Large intestine (tissue), 3 donors: ENCODE results near the gene NR2F1. TPM values are rescaled to one million over a fixed set of nuclear protein-coding genes. Genes with fewer than 3 reads are reported as not detected.

Source experiments
- DNase-seq, 2 donors: peaks; one replicate each; pipeline versions ENCODE4 v3.0.0 to v3.0.0-alpha.2; 2013
- H3K27ac ChIP-seq: one replicate; pipeline ENCODE4 v1.5.1; 2013; ENCODE audit warnings: low read length
- H3K27me3 ChIP-seq: 2 replicates; pipeline ENCODE4 v1.6.1; 2013; ENCODE audit warnings: low read length; ENCODE audit not compliant: control insufficient read depth, insufficient read depth
- H3K36me3 ChIP-seq: 2 replicates; pipeline ENCODE4 v1.6.1; 2013; ENCODE audit warnings: low read length; ENCODE audit not compliant: control insufficient read depth, insufficient read depth
- H3K4me1 ChIP-seq: one replicate; pipeline ENCODE4 v1.6.1; 2013; ENCODE audit warnings: low read length; ENCODE audit not compliant: control insufficient read depth, insufficient read depth
- H3K4me3 ChIP-seq: one replicate; pipeline ENCODE4 v1.5.1; 2013; ENCODE audit warnings: low read length
- H3K9me3 ChIP-seq: one replicate; pipeline ENCODE4 v1.6.1; 2013; ENCODE audit warnings: mild to moderate bottlenecking, low read depth, low read length, moderate library complexity; ENCODE audit not compliant: control insufficient read depth
- WGBS: methylation state at CpG from one replicate; pipeline ENCODE4 v1.1.5; 2013; ENCODE audit warnings: low lambda C conversion rate; ENCODE audit not compliant: insufficient coverage; 5-methylcytosine and 5-hydroxymethylcytosine counted together
- polyA plus RNA-seq: library from polyadenylated mRNA; unstranded; fragments of 120-200 nt; gene quantifications from one replicate; pipeline ENCODE4 v1.2.1, GENCODE V29; 2013

Gene NR2F1
- polyA plus RNA-seq, 1 donor, result 7.6 TPM

- peaks cover 97% of the 10 kb centered on the region for H3K27me3 ChIP-seq
These were observed 24.6 kb downstream of the NR2F1 start for GRCh38 chr5:93607367-93608258.

GRCh38 chr5:93608855-93609254 is 25.8 kb downstream of the NR2F1 start:
- peaks cover 94% of the 10 kb centered on the region for H3K27me3 ChIP-seq
- peaks cover 6% of the 10 kb centered on the region for H3K9me3 ChIP-seq
- DNase-seq, result no peak
- no peak overlapping the region for H3K4me3 ChIP-seq
- H3K4me1 ChIP-seq, result peaks cover 5% of the 10 kb centered on the region
- no peaks in the 10 kb centered on the region for H3K36me3 ChIP-seq
- no peak overlapping the region for H3K27ac ChIP-seq
- WGBS, result no CpG with 5 or more reads among the region's 4 CpGs

More at GRCh38 chr5:93607367-93608258, 24.6 kb downstream of the NR2F1 start:
- peak in 1 of 2 donors; percentile 54 for DNase-seq
- Histone ChIP-seq H3K4me1 (peaks cover under 1% of the 10 kb centered on the region), H3K27ac (no peak overlapping the region), H3K9me3 (peaks cover 6% of the 10 kb centered on the region), H3K36me3 (no peaks in the 10 kb centered on the region), H3K4me3 (no peak overlapping the region)
- whole genome bisulfite sequencing, result 0% methylated on average over 2 of the region's 19 CpGs

- Histone ChIP-seq H3K9me3 (peaks cover 2% of the 10 kb centered on the region), H3K27ac (no peak overlapping the region), H3K27me3 (peaks cover 92% of the 10 kb centered on the region), H3K4me3 (no peak overlapping the region), H3K36me3 (no peaks in the 10 kb centered on the region), H3K4me1 (peaks cover 5% of the 10 kb centered on the region)
- no peak for DNase-seq
- WGBS, result no CpG with 5 or more reads among the region's 7 CpGs
These were observed 26.7 kb downstream of the NR2F1 start for GRCh38 chr5:93609762-93610161.

GRCh38 chr5:93610581-93611272 is 27.7 kb downstream of the NR2F1 start:
- Histone ChIP-seq H3K27me3 (peaks cover 82% of the 10 kb centered on the region), H3K4me3 (no peak overlapping the region), H3K4me1 (peaks cover 5% of the 10 kb centered on the region), H3K36me3 (no peaks in the 10 kb centered on the region), H3K9me3 (peaks cover 2% of the 10 kb centered on the region), H3K27ac (no peak overlapping the region)
- no peak for DNase-seq
- WGBS, result 17% methylated on average over 3 of the region's 17 CpGs

- H3K4me3 ChIP-seq, result no peak overlapping the region
- peaks cover 80% of the 10 kb centered on the region for H3K27me3 ChIP-seq
These were observed 28.4 kb downstream of the NR2F1 start for GRCh38 chr5:93611273-93611975.

GRCh38 chr5:93611976-93612854 is 29.2 kb downstream of the NR2F1 start:
- DNase-seq, result peak in 1 of 2 donors; percentile 54
- Histone ChIP-seq H3K4me1 (peaks cover 5% of the 10 kb centered on the region), H3K27ac (no peak overlapping the region), H3K27me3 (peaks cover 74% of the 10 kb centered on the region), H3K9me3 (peaks cover 2% of the 10 kb centered on the region), H3K36me3 (no peaks in the 10 kb centered on the region), H3K4me3 (no peak overlapping the region)
- no CpG with 5 or more reads among the region's 43 CpGs for WGBS

More at GRCh38 chr5:93611273-93611975, 28.4 kb downstream of the NR2F1 start:
- Histone ChIP-seq H3K9me3 (peaks cover 2% of the 10 kb centered on the region), H3K36me3 (no peaks in the 10 kb centered on the region), H3K27ac (no peak overlapping the region), H3K4me1 (peaks cover 5% of the 10 kb centered on the region)
- WGBS, result 0% methylated on average over 1 of the region's 9 CpGs
- DNase-seq, result no peak

GRCh38 chr5:93612855-93613243 is 29.8 kb downstream of the NR2F1 start:
- no peaks in the 10 kb centered on the region for H3K36me3 ChIP-seq
- H3K9me3 ChIP-seq, result peaks cover 2% of the 10 kb centered on the region
- H3K4me1 ChIP-seq, result peaks cover 5% of the 10 kb centered on the region
- H3K27me3 ChIP-seq, result peaks cover 68% of the 10 kb centered on the region
- no peak overlapping the region for H3K27ac ChIP-seq
- DNase-seq, result no peak
- no peak overlapping the region for H3K4me3 ChIP-seq

GRCh38 chr5:93616538-93617174 is 33.6 kb downstream of the NR2F1 start:
- H3K4me1 ChIP-seq, result peaks cover 5% of the 10 kb centered on the region
- peaks cover 2% of the 10 kb centered on the region for H3K9me3 ChIP-seq
- no peak overlapping the region for H3K27ac ChIP-seq
- H3K4me3 ChIP-seq, result no peak overlapping the region
- peaks cover 32% of the 10 kb centered on the region for H3K27me3 ChIP-seq
- H3K36me3 ChIP-seq, result no peaks in the 10 kb centered on the region
- 38% methylated on average over 6 of the region's 9 CpGs for WGBS
- no peak for DNase-seq

- no peaks in the 10 kb centered on the region for H3K36me3 ChIP-seq
- DNase-seq, result peak; percentile 58 to 80
- no peaks in the 10 kb centered on the region for H3K9me3 ChIP-seq
- peaks cover 7% of the 10 kb centered on the region for H3K27me3 ChIP-seq
- peak overlapping the region; percentile 78 for H3K4me3 ChIP-seq
- H3K27ac ChIP-seq, result peak overlapping the region; percentile 58
- H3K4me1 ChIP-seq, result no peaks in the 10 kb centered on the region
- no CpG with 5 or more reads among the region's 75 CpGs for WGBS
These were observed 37.7 kb downstream of the NR2F1 start for GRCh38 chr5:93620487-93621326.
